BLaER1 (cell line): ENCODE data around the gene RNASE7.
A peak's percentile ranks its signal among the peaks of the same experiment; 100 is the strongest.

Source experiments
- H3K27ac ChIP-seq: shearing (Covaris generic); formaldehyde crosslinking; 2 replicates; pipeline ENCODE4 v1.8.1; 2022
- H3K27me3 ChIP-seq: shearing (Covaris generic); formaldehyde crosslinking; 2 replicates; pipeline ENCODE4 v1.8.1; 2022
- H3K36me3 ChIP-seq: shearing (Covaris generic); formaldehyde crosslinking; 2 replicates; pipeline ENCODE4 v1.8.1; 2022
- H3K4me1 ChIP-seq: shearing (Covaris generic); formaldehyde crosslinking; 2 replicates; pipeline ENCODE4 v1.8.1; 2022
- H3K4me2 ChIP-seq: shearing (Covaris generic); formaldehyde crosslinking; 2 replicates; pipeline ENCODE4 v1.8.1; 2022
- H3K4me3 ChIP-seq: shearing (Covaris generic); formaldehyde crosslinking; 2 replicates; pipeline ENCODE4 v1.8.1; 2022
- H3K9ac ChIP-seq: shearing (Covaris generic); formaldehyde crosslinking; 2 replicates; pipeline ENCODE4 v1.8.1; 2022
- H3K9me3 ChIP-seq: shearing (Covaris generic); formaldehyde crosslinking; 2 replicates; pipeline ENCODE4 v1.8.1; 2022
- H4K20me1 ChIP-seq: shearing (Covaris generic); formaldehyde crosslinking; 2 replicates; pipeline ENCODE4 v1.8.1; 2022
- Cebpa-rat ChIP-seq: shearing (Covaris generic); IDR thresholded peaks from 2 replicates; pipeline ENCODE4 v1.8.1; 2022

Gene RNASE7

DNA sequence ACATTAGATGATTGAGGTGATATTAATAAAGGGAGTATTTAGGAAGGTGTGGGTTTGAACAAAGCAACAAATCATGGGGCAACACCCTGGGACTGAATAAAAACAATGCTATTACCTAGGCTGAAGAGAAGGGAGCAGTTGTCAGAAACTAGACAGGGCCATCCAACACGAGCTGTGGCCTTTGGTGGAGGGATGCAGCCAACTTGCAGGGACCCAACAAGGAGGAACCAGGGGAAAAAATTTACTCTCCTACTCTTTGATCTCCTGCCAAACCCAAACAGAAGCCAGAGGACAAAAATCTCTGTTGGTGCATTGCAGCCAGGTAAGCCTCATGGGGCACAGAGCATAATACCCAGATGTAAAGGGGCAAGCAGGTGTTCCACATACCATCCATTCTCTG, 31.0 kb upstream of the RNASE7 start:
- no peak overlapping the region for H3K27ac ChIP-seq
- no peaks in the 10 kb centered on the region for H4K20me1 ChIP-seq
- no peaks in the 10 kb centered on the region for H3K36me3 ChIP-seq
- H3K27me3 ChIP-seq, result no peaks in the 10 kb centered on the region
- no peak overlapping the region for H3K9ac ChIP-seq
- no peak for TF ChIP-seq Cebpa-rat
- no peak overlapping the region for H3K4me3 ChIP-seq
- no peaks in the 10 kb centered on the region for H3K4me1 ChIP-seq
- H3K4me2 ChIP-seq, result no peak overlapping the region
- H3K9me3 ChIP-seq, result no peaks in the 10 kb centered on the region

DNA sequence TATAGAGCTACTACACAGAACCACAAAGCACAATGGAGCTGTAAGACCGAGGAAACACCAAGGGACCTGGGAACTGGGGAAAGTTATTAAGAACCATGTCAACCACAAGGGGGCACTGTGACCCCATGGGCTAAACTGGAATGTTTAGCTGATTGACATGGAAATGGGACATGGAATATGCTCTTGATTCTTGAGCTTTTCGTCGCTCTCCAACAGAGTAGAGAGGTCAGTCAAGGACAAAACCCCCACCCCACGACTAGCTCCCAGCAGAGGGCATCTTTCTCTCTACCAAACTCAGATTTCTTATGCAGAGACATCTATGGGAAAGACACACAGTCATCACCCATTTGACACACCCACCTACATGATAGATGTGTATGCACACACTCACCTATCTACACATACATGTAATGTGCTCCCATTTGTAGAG, 27.4 kb upstream of the RNASE7 start:
- H4K20me1 ChIP-seq, result no peaks in the 10 kb centered on the region
- H3K9me3 ChIP-seq, result no peaks in the 10 kb centered on the region
- no peaks in the 10 kb centered on the region for H3K4me1 ChIP-seq
- no peak overlapping the region for H3K9ac ChIP-seq
- H3K36me3 ChIP-seq, result peaks cover 26% of the 10 kb centered on the region
- no peaks in the 10 kb centered on the region for H3K27me3 ChIP-seq
- no peak overlapping the region for H3K4me3 ChIP-seq
- no peak for TF ChIP-seq Cebpa-rat
- H3K4me2 ChIP-seq, result no peak overlapping the region
- H3K27ac ChIP-seq, result no peak overlapping the region

GRCh38 chr14:21015312-21015711, 26.9 kb upstream of the RNASE7 start:
- Histone ChIP-seq H3K4me2 (no peak overlapping the region), H3K27ac (no peak overlapping the region), H3K4me1 (no peaks in the 10 kb centered on the region), H3K27me3 (no peaks in the 10 kb centered on the region), H4K20me1 (no peaks in the 10 kb centered on the region), H3K9me3 (no peaks in the 10 kb centered on the region), H3K9ac (no peak overlapping the region), H3K4me3 (no peak overlapping the region), H3K36me3 (peaks cover 26% of the 10 kb centered on the region)
- no peak for TF ChIP-seq Cebpa-rat

DNA sequence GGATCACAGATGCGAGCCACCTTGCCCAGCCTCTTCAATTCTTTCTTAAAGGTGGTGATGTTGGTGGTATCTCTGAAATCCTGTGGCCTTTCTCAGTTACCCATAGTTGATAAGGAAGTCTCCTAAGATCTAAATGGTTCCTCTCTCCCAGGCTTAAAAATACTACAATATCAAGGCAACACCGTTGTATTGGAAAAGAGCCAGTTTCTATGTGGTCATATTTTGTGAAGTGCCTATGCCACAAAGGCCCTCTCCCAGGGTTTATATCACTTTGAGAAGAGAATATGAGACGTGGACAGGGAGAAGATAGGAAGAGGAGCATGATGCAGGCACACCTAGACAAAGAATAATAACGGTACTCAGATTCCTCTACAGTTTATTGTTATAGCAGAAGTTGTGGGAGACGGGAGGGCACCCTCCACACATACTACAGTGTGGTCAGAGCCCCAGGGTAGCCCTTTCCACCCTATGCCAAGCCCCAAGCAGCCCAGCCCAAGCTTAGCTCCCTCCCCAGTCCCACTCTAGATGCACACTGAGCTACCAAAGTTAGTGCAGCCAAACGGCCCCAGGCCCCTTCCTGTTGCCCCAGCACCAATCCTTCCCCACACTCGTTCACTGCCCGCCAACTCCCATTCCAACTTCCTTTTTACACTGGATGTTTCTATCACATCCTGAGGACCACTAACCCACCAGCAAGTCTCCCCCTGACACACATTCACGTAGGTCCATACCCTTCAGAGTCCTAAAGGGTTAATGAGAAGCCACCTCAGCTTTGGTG, 25.6 kb upstream of the RNASE7 start:
- Histone ChIP-seq H3K9ac (no peak overlapping the region), H3K27me3 (no peaks in the 10 kb centered on the region), H3K4me1 (no peaks in the 10 kb centered on the region), H3K4me3 (no peak overlapping the region), H3K27ac (no peak overlapping the region), H3K36me3 (peaks cover 32% of the 10 kb centered on the region), H4K20me1 (no peaks in the 10 kb centered on the region), H3K4me2 (no peak overlapping the region), H3K9me3 (no peaks in the 10 kb centered on the region)
- no peak for TF ChIP-seq Cebpa-rat

- no peaks in the 10 kb centered on the region for H4K20me1 ChIP-seq
- H3K9ac ChIP-seq, result no peak overlapping the region
- no peaks in the 10 kb centered on the region for H3K4me1 ChIP-seq
- H3K27me3 ChIP-seq, result no peaks in the 10 kb centered on the region
- no peak for TF ChIP-seq Cebpa-rat
- peaks cover 32% of the 10 kb centered on the region for H3K36me3 ChIP-seq
- H3K4me2 ChIP-seq, result no peak overlapping the region
- H3K27ac ChIP-seq, result no peak overlapping the region
- H3K4me3 ChIP-seq, result no peak overlapping the region
- no peaks in the 10 kb centered on the region for H3K9me3 ChIP-seq
Measured at GRCh38 chr14:21017528-21018245, 24.5 kb upstream of the RNASE7 start.

- no peaks in the 10 kb centered on the region for H3K27me3 ChIP-seq
- H3K27ac ChIP-seq, result no peak overlapping the region
- H3K4me2 ChIP-seq, result no peak overlapping the region
- peaks cover 3% of the 10 kb centered on the region for H3K4me1 ChIP-seq
- H3K9me3 ChIP-seq, result no peaks in the 10 kb centered on the region
- H3K4me3 ChIP-seq, result no peak overlapping the region
- H3K9ac ChIP-seq, result no peak overlapping the region
- TF ChIP-seq Cebpa-rat, result no peak
- H3K36me3 ChIP-seq, result peaks cover 32% of the 10 kb centered on the region
- H4K20me1 ChIP-seq, result no peaks in the 10 kb centered on the region
Measured at GRCh38 chr14:21018286-21018685, 23.9 kb upstream of the RNASE7 start.

GRCh38 chr14:21018781-21019180, 23.4 kb upstream of the RNASE7 start:
- H3K27ac ChIP-seq, result no peak overlapping the region
- H3K4me1 ChIP-seq, result peaks cover 8% of the 10 kb centered on the region
- no peak overlapping the region for H3K4me3 ChIP-seq
- no peak for TF ChIP-seq Cebpa-rat
- no peaks in the 10 kb centered on the region for H3K9me3 ChIP-seq
- H4K20me1 ChIP-seq, result no peaks in the 10 kb centered on the region
- H3K4me2 ChIP-seq, result no peak overlapping the region
- peaks cover 32% of the 10 kb centered on the region for H3K36me3 ChIP-seq
- no peak overlapping the region for H3K9ac ChIP-seq
- no peaks in the 10 kb centered on the region for H3K27me3 ChIP-seq

DNA sequence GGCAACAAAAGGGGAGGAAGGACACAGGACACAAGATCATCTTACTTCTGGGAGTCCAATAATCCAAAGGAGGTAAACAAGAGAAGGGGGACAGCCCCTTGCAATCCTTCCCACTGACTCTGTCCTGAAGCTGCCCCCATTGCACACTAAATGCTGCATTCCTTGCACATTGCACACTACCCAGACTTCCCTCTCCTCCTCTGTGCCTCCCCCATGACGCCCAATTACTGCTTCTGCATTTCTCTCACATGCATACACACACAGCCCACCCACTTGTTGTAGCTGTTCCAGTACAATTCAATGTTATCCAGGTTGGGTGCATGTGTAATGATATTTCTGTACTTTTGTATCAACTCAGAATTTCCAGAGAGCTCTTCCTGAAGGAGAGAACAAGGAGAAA, 22.8 kb upstream of the RNASE7 start:
- Histone ChIP-seq H3K36me3 (peaks cover 32% of the 10 kb centered on the region), H3K4me3 (no peak overlapping the region), H3K27ac (no peak overlapping the region), H3K9me3 (no peaks in the 10 kb centered on the region), H4K20me1 (no peaks in the 10 kb centered on the region), H3K4me1 (peaks cover 14% of the 10 kb centered on the region), H3K4me2 (no peak overlapping the region), H3K27me3 (no peaks in the 10 kb centered on the region), H3K9ac (no peak overlapping the region)
- TF ChIP-seq Cebpa-rat, result no peak

GRCh38 chr14:21020977-21021545, 21.1 kb upstream of the RNASE7 start:
- Histone ChIP-seq H3K27ac (no peak overlapping the region), H3K4me1 (peaks cover 20% of the 10 kb centered on the region), H3K9me3 (no peaks in the 10 kb centered on the region), H4K20me1 (no peaks in the 10 kb centered on the region), H3K4me3 (no peak overlapping the region), H3K27me3 (no peaks in the 10 kb centered on the region), H3K9ac (no peak overlapping the region), H3K4me2 (no peak overlapping the region), H3K36me3 (peaks cover 32% of the 10 kb centered on the region)
- no peak for TF ChIP-seq Cebpa-rat

- no peaks in the 10 kb centered on the region for H3K27me3 ChIP-seq
- H3K4me3 ChIP-seq, result no peak overlapping the region
- no peaks in the 10 kb centered on the region for H3K9me3 ChIP-seq
- no peak for TF ChIP-seq Cebpa-rat
- H3K4me2 ChIP-seq, result 0 out of 2 replicates have a peak overlapping the region, but pooled peaks have one; percentile 94
- peaks cover 30% of the 10 kb centered on the region for H3K4me1 ChIP-seq
- H3K9ac ChIP-seq, result no peak overlapping the region
- no peaks in the 10 kb centered on the region for H4K20me1 ChIP-seq
- H3K27ac ChIP-seq, result no peak overlapping the region
- peaks cover 26% of the 10 kb centered on the region for H3K36me3 ChIP-seq
Measured at GRCh38 chr14:21022686-21023085, 19.5 kb upstream of the RNASE7 start.
